Measurements from ENCODE around the gene OAT. TPM values are rescaled to one million over a fixed set of nuclear protein-coding genes. Genes with fewer than 3 reads are reported as not detected.
A peak's percentile ranks its signal among the peaks of the same experiment; 100 is the strongest.

OAT gene
- total and polyA plus RNA-seq, 2 experiments from 2014 or later: 232 to 263 TPM

GRCh38 chr10:124407456-124407855 is 11.3 kb downstream of the OAT start:
- TF ChIP-seq EZH2 (IDR thresholded peaks at IDR 0.05; ENCODE audit: insufficient read depth, poor library complexity, severe bottlenecking): no peak
- no peak for TF ChIP-seq EZH2phosphoT487 (IDR thresholded peaks at IDR 0.05; ENCODE audit: insufficient read depth, low read depth)
- no peaks in the 10 kb centered on the region for H4K20me1 ChIP-seq (ENCODE audit: insufficient read depth)
- in situ Hi-C loops (cut with MboI): no loop called here

GRCh38 chr10:124403548-124403947 is 15.2 kb downstream of the OAT start:
- in situ Hi-C loops (cut with MboI): no loop called here
- H3K36me3 ChIP-seq (ENCODE audit: low read depth): peaks cover 79% of the 10 kb centered on the region
- H3K9ac ChIP-seq: no peak overlapping the region
- H2AFZ ChIP-seq: no peak overlapping the region
- no peaks in the 10 kb centered on the region for H3K9me3 ChIP-seq (ENCODE audit: low read depth)
- H3F3A ChIP-seq (ENCODE audit: insufficient read depth): no peaks in the 10 kb centered on the region
- no peaks in the 10 kb centered on the region for H4K20me1 ChIP-seq (ENCODE audit: insufficient read depth)
- TF ChIP-seq EZH2 (IDR thresholded peaks at IDR 0.05; ENCODE audit: insufficient read depth, poor library complexity, severe bottlenecking) (no peak), EZH2phosphoT487 (IDR thresholded peaks at IDR 0.05; ENCODE audit: insufficient read depth, low read depth) (no peak)
- H3K27ac ChIP-seq: no peak overlapping the region
- no peaks in the 10 kb centered on the region for H3K9me2 ChIP-seq (ENCODE audit: insufficient read depth)
- H3K27me3 ChIP-seq (replicated peaks; ENCODE audit: insufficient read depth): no peaks in the 10 kb centered on the region
- peaks cover 25% of the 10 kb centered on the region for H3K79me2 ChIP-seq (ENCODE audit: insufficient read depth)
- peak; percentile 82 for DNase-seq
- H3K4me3 ChIP-seq: no peak overlapping the region
- WGBS, 2 experiments (ENCODE audit: low coverage in 1 of 2, low lambda C conversion rate in 2 of 2, missing lambda C conversion rate in 2 of 2): 61 to 62% methylated on average over 8 of the region's 8 CpGs
- no peaks in the 10 kb centered on the region for H3K4me1 ChIP-seq (ENCODE audit: insufficient read depth)
- H3K4me2 ChIP-seq (ENCODE audit: unreplicated experiment): no peak overlapping the region

More at GRCh38 chr10:124407456-124407855, 11.3 kb downstream of the OAT start:
- H3K4me3 ChIP-seq: no peak overlapping the region
- no peak overlapping the region for H2AFZ ChIP-seq
- peaks cover 6% of the 10 kb centered on the region; the same call in 1 of the 2 replicates for H3F3A ChIP-seq (ENCODE audit: insufficient read depth)
- 94 to 97% methylated on average over 2 of the region's 2 CpGs for WGBS, 2 experiments (ENCODE audit: low coverage in 1 of 2, low lambda C conversion rate in 2 of 2, missing lambda C conversion rate in 2 of 2)
- H3K9me3 ChIP-seq (ENCODE audit: low read depth): no peaks in the 10 kb centered on the region
- peaks cover 64% of the 10 kb centered on the region for H3K79me2 ChIP-seq (ENCODE audit: insufficient read depth)
- no peak for DNase-seq
- no peaks in the 10 kb centered on the region for H3K27me3 ChIP-seq (replicated peaks; ENCODE audit: insufficient read depth)
- H3K36me3 ChIP-seq (ENCODE audit: low read depth): peaks cover 82% of the 10 kb centered on the region
- H3K4me1 ChIP-seq (ENCODE audit: insufficient read depth): 0 out of 2 replicates have a peak, but pooled peaks cover 5% of the 10 kb centered on the region
- no peak overlapping the region for H3K27ac ChIP-seq
- H3K9ac ChIP-seq: no peak overlapping the region
- H3K9me2 ChIP-seq (ENCODE audit: insufficient read depth): no peaks in the 10 kb centered on the region
- H3K4me2 ChIP-seq (ENCODE audit: unreplicated experiment): no peak overlapping the region

GRCh38 chr10:124402273-124402672 is 16.4 kb downstream of the OAT start:
- Histone ChIP-seq H3K27me3 (replicated peaks; ENCODE audit: insufficient read depth) (no peaks in the 10 kb centered on the region), H3K9me2 (ENCODE audit: insufficient read depth) (no peaks in the 10 kb centered on the region), H3F3A (ENCODE audit: insufficient read depth) (no peaks in the 10 kb centered on the region), H3K4me1 (ENCODE audit: insufficient read depth) (no peaks in the 10 kb centered on the region), H3K27ac (no peak overlapping the region), H2AFZ (no peak overlapping the region), H3K79me2 (ENCODE audit: insufficient read depth) (peaks cover 16% of the 10 kb centered on the region; the same call in 1 of the 2 replicates), H3K9ac (no peak overlapping the region), H3K4me2 (ENCODE audit: unreplicated experiment) (no peak overlapping the region), H3K36me3 (ENCODE audit: low read depth) (peaks cover 79% of the 10 kb centered on the region), H4K20me1 (ENCODE audit: insufficient read depth) (no peaks in the 10 kb centered on the region), H3K4me3 (no peak overlapping the region), H3K9me3 (ENCODE audit: low read depth) (no peaks in the 10 kb centered on the region)
- in situ Hi-C loops (cut with MboI): no loop called here
- TF ChIP-seq EZH2phosphoT487 (IDR thresholded peaks at IDR 0.05; ENCODE audit: insufficient read depth, low read depth) (no peak), EZH2 (IDR thresholded peaks at IDR 0.05; ENCODE audit: insufficient read depth, poor library complexity, severe bottlenecking) (no peak)
- no peak for DNase-seq
- 96 to 98% methylated on average over 2 of the region's 2 CpGs for WGBS, 2 experiments (ENCODE audit: low coverage in 1 of 2, low lambda C conversion rate in 2 of 2, missing lambda C conversion rate in 2 of 2)

- no peak for DNase-seq
- Histone ChIP-seq H3K36me3 (ENCODE audit: low read depth) (peaks cover 74% of the 10 kb centered on the region), H2AFZ (no peak overlapping the region), H3K9me2 (ENCODE audit: insufficient read depth) (no peaks in the 10 kb centered on the region), H3F3A (ENCODE audit: insufficient read depth) (no peaks in the 10 kb centered on the region), H3K4me1 (ENCODE audit: insufficient read depth) (no peaks in the 10 kb centered on the region), H3K4me3 (no peak overlapping the region), H3K9ac (no peak overlapping the region), H4K20me1 (ENCODE audit: insufficient read depth) (no peaks in the 10 kb centered on the region), H3K79me2 (ENCODE audit: insufficient read depth) (peaks cover 12% of the 10 kb centered on the region; the same call in 1 of the 2 replicates), H3K9me3 (ENCODE audit: low read depth) (no peaks in the 10 kb centered on the region), H3K27me3 (replicated peaks; ENCODE audit: insufficient read depth) (no peaks in the 10 kb centered on the region), H3K27ac (no peak overlapping the region), H3K4me2 (ENCODE audit: unreplicated experiment) (no peak overlapping the region)
- in situ Hi-C loops (cut with MboI): no loop called here
- 95 to 99% methylated on average over 5 of the region's 5 CpGs for WGBS, 2 experiments (ENCODE audit: low coverage in 1 of 2, low lambda C conversion rate in 2 of 2, missing lambda C conversion rate in 2 of 2)
- TF ChIP-seq EZH2 (IDR thresholded peaks at IDR 0.05; ENCODE audit: insufficient read depth, poor library complexity, severe bottlenecking) (no peak), EZH2phosphoT487 (IDR thresholded peaks at IDR 0.05; ENCODE audit: insufficient read depth, low read depth) (no peak)
These were observed 17.1 kb downstream of the OAT start for GRCh38 chr10:124401633-124402032.

GRCh38 chr10:124394583-124394982 is 24.1 kb downstream of the OAT start:
- Histone ChIP-seq H3K36me3 (ENCODE audit: low read depth) (peaks cover 20% of the 10 kb centered on the region), H3K9ac (no peak overlapping the region), H3F3A (ENCODE audit: insufficient read depth) (0 out of 2 replicates have a peak, but pooled peaks cover 10% of the 10 kb centered on the region), H3K4me3 (no peak overlapping the region), H3K27me3 (replicated peaks; ENCODE audit: insufficient read depth) (no peaks in the 10 kb centered on the region), H3K9me3 (ENCODE audit: low read depth) (no peaks in the 10 kb centered on the region), H3K4me2 (ENCODE audit: unreplicated experiment) (no peak overlapping the region), H3K79me2 (ENCODE audit: insufficient read depth) (no peaks in the 10 kb centered on the region), H2AFZ (no peak overlapping the region), H4K20me1 (ENCODE audit: insufficient read depth) (no peaks in the 10 kb centered on the region), H3K9me2 (ENCODE audit: insufficient read depth) (no peaks in the 10 kb centered on the region), H3K27ac (no peak overlapping the region), H3K4me1 (ENCODE audit: insufficient read depth) (no peaks in the 10 kb centered on the region)
- in situ Hi-C loops (cut with MboI): no loop called here
- DNase-seq: no peak
- WGBS, 2 experiments (ENCODE audit: low coverage in 1 of 2, low lambda C conversion rate in 2 of 2, missing lambda C conversion rate in 2 of 2): 97 to 100% methylated on average over 1 of the region's 1 CpG
- TF ChIP-seq EZH2phosphoT487 (IDR thresholded peaks at IDR 0.05; ENCODE audit: insufficient read depth, low read depth): no peak
- no peak for TF ChIP-seq EZH2 (IDR thresholded peaks at IDR 0.05; ENCODE audit: insufficient read depth, poor library complexity, severe bottlenecking)

Measured in GM23248 (cell line).